ENCODE data around the gene MPV17L2.

GRCh38 chr19:18218600-18218999 is 25.6 kb downstream of the MPV17L2 start:
- TF ChIP-seq, protein P1, sequence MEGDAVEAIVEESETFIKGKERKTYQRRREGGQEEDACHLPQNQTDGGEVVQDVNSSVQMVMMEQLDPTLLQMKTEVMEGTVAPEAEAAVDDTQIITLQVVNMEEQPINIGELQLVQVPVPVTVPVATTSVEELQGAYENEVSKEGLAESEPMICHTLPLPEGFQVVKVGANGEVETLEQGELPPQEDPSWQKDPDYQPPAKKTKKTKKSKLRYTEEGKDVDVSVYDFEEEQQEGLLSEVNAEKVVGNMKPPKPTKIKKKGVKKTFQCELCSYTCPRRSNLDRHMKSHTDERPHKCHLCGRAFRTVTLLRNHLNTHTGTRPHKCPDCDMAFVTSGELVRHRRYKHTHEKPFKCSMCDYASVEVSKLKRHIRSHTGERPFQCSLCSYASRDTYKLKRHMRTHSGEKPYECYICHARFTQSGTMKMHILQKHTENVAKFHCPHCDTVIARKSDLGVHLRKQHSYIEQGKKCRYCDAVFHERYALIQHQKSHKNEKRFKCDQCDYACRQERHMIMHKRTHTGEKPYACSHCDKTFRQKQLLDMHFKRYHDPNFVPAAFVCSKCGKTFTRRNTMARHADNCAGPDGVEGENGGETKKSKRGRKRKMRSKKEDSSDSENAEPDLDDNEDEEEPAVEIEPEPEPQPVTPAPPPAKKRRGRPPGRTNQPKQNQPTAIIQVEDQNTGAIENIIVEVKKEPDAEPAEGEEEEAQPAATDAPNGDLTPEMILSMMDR (IDR thresholded peaks at IDR 0.05), result no peak
- no peak for TF ChIP-seq POLR2A (IDR thresholded peaks at IDR 0.05)
- TF ChIP-seq EP300 (IDR thresholded peaks at IDR 0.05), result no peak

Data from tibial nerve (tissue), 4 donors.